PC-9 (cell line): ENCODE data around the gene TUBB4B. TPM values are rescaled to one million over a fixed set of nuclear protein-coding genes. Genes with fewer than 3 reads are reported as not detected.
A peak's percentile ranks its signal among the peaks of the same experiment; 100 is the strongest.

Experiments
- BruUV-seq: library from RNA; stranded (reverse); fragments of 400-500 nt; replicated peaks from 2 replicates; lab custom pipeline; 2021; lab: Mats Ljungman, UMichigan
- CTCF ChIA-PET: fragments of 300-600 bp; sonication (Branson Sonifier 250); formaldehyde crosslinking; loops from one replicate; lab custom pipeline; 2022; ENCODE audit warnings: antibody characterized with exemption; lab: Charles Lee
- POLR2A ChIA-PET: fragments of 300-600 bp; sonication (Branson Sonifier 250); formaldehyde crosslinking; loops from one replicate; lab custom pipeline; 2022; ENCODE audit warnings: antibody characterized with exemption; ENCODE audit not compliant: unreplicated experiment; lab: Charles Lee
- DNase-seq, 2 experiments: peaks; one replicate each; pipeline versions ENCODE4 v3.0.0 to v3.0.0-alpha.2; 2015 to 2022; ENCODE audit warnings: mixed read lengths in 1 of 2
- H2AFZ ChIP-seq: fragments of 200-600 bp; sonication (generic); 2 replicates; pipeline ENCODE4 v1.8.1; 2017; ENCODE audit warnings: antibody characterized with exemption
- H3F3A ChIP-seq: fragments of 200-600 bp; sonication (generic); 2 replicates; pipeline ENCODE4 v1.8.1; 2017; ENCODE audit warnings: antibody characterized with exemption, mild to moderate bottlenecking, low read depth; ENCODE audit not compliant: insufficient read depth
- H3K27ac ChIP-seq: fragments of 200-600 bp; sonication (generic); 2 replicates; pipeline ENCODE4 v1.6.1; 2016; ENCODE audit warnings: mixed run types
- H3K27me3 ChIP-seq: fragments of 200-600 bp; sonication (generic); 2 replicates; pipeline ENCODE4 v1.6.1; 2016; ENCODE audit warnings: low read depth, mixed run types; ENCODE audit not compliant: insufficient read depth
- H3K36me3 ChIP-seq: fragments of 200-600 bp; sonication (generic); 2 replicates; pipeline ENCODE4 v1.6.1; 2016; ENCODE audit warnings: low read depth, mixed run types
- H3K4me1 ChIP-seq: fragments of 200-600 bp; sonication (generic); replicated peaks from 2 replicates; pipeline ENCODE4 v1.6.1; 2016; ENCODE audit warnings: mixed run types; ENCODE audit not compliant: insufficient read depth
- H3K4me2 ChIP-seq: fragments of 200-600 bp; sonication (generic); 2 replicates; pipeline ENCODE4 v1.6.1; 2017; ENCODE audit warnings: mixed run types
- H3K4me3 ChIP-seq: fragments of 200-600 bp; sonication (generic); 2 replicates; pipeline ENCODE4 v1.6.1; 2016; ENCODE audit warnings: mixed run types
- H3K79me2 ChIP-seq: fragments of 200-600 bp; sonication (generic); 2 replicates; pipeline ENCODE4 v1.6.1; 2017; ENCODE audit warnings: low read depth, mixed run types
- H3K9me2 ChIP-seq: fragments of 200-600 bp; sonication (generic); 2 replicates; pipeline ENCODE4 v1.8.1; 2017; ENCODE audit warnings: mild to moderate bottlenecking; ENCODE audit not compliant: insufficient read depth
- H3K9me3 ChIP-seq: fragments of 200-600 bp; sonication (generic); 2 replicates; pipeline ENCODE4 v1.8.1; 2016; ENCODE audit warnings: low read depth; ENCODE audit not compliant: insufficient read depth
- H4K20me1 ChIP-seq: fragments of 200-600 bp; sonication (generic); 2 replicates; pipeline ENCODE4 v1.8.1; 2017; ENCODE audit not compliant: insufficient read depth
- EZH2 ChIP-seq: fragments of 200-600 bp; sonication (generic); IDR thresholded peaks from 2 replicates; pipeline ENCODE4 v1.8.0; 2017; ENCODE audit warnings: antibody characterized with exemption, low read depth
- intact Hi-C: fragments of 100-400 bp; cut with micrococcal nuclease; formaldehyde crosslinking; loops from one replicate; pipeline ENCODE4 v1.10.0; 2022; ENCODE audit not compliant: unreplicated experiment
- total RNA-seq: library from RNA; stranded (reverse); gene quantifications from 2 replicates; pipeline ENCODE4 v1.2.3, GENCODE V29; 2021
- TF ChIP-seq, protein P1 (sequence below): fragments of 200-600 bp; sonication (generic); conservative IDR thresholded peaks from 2 replicates; pipeline ENCODE4 v1.6.1; 2017; ENCODE audit warnings: mixed run types, antibody characterized with exemption, mild to moderate bottlenecking, moderate library complexity

Gene TUBB4B
- total RNA-seq, 1 experiment from 2014 or later = 494 TPM

DNA sequence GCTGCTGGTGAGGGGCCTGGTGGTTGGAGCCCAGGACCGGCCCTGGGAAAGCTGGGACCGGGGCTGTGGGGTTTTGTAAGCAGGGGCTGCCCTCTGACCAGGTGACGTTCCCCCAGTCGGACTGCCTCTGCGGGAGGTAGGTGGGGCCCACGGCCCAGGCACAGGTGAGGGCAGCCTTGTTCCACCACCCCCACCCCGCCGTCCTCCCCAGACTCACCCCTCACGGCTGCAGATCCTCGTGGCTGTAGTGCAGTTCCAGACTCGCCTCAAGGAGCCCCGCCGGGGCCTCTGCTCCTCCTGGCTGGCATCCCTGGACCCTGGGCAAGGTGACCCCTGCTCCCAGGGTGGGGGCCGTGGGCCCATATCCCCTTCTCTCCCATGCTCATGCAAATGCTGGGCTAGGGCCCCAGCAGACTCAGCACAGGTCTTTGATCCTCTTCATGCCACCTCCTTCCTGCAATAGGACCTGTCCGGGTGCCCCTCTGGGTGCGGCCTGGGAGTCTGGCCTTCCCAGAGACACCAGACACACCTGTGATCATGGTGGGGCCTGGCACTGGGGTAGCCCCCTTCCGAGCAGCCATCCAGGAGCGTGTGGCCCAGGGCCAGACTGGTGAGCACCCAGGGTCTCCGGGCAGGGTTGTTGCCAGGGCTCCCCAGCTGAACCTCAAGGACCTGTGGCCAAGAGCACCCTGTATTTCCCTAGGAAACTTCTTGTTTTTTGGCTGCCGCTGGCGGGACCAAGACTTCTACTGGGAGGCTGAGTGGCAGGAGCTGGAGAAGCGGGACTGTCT is 25.7 kb upstream of the TUBB4B start:
- Histone ChIP-seq H3K36me3 (no peaks in the 10 kb centered on the region), H4K20me1 (no peaks in the 10 kb centered on the region; the same call in 1 of the 2 replicates), H3K27ac (no peak overlapping the region), H3K9me2 (no peaks in the 10 kb centered on the region), H3K4me3 (no peak overlapping the region), H3K4me1 (peaks cover 26% of the 10 kb centered on the region), H3K4me2 (no peak overlapping the region), H3F3A (peaks cover 23% of the 10 kb centered on the region), H3K79me2 (no peaks in the 10 kb centered on the region), H2AFZ (no peak overlapping the region), H3K27me3 (no peaks in the 10 kb centered on the region), H3K9me3 (no peaks in the 10 kb centered on the region)
- DNase-seq = no peak
- CTCF ChIA-PET = no interaction called here
- intact Hi-C loops = no loop called here
- no peak for TF ChIP-seq EZH2
- no TSS peak for BruUV-seq
- POLR2A ChIA-PET = interaction anchor here (0.6 kb wide), 1 partner anchor 431 kb away, joined by 4 read pairs; no protein-coding TSS in a partner anchor

DNA sequence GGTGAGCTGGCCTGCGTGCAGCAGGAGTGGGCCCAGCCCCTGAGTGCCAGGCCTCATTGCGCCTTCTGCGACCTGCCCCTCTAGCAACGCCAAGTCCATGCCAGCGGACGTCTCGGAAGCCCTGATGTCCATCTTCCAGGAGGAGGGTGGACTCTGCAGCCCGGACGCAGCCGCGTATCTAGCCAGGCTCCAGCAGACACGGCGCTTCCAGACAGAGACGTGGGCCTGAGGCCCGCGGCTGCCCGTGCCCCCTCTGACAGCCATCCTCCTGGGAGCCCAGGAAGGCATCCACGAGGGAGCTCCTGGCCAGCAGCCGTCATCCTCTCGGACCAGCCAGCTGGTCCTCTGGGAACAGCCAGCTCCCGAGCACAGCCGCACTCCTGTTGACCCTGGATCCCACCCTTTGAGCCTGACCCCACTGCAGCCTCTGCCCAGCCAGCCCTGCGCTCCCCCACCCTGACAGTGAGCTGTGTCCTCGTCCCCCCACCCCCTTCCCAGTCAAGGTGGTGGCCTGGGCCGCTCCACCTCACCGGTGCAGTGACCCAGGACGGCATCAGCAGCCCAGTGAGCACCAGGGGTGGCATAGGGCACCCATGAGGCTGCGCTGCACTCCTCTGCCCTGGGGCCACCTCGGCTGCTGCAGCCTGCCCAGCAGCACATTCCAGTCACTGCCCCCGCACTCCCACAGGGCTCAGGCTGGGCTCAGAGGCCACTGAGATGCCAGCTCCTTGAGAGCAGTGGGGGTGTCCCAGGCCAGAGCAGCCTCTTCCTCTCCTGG is 24.7 kb upstream of the TUBB4B start:
- Histone ChIP-seq H3K27me3 (no peaks in the 10 kb centered on the region), H4K20me1 (no peaks in the 10 kb centered on the region; the same call in 1 of the 2 replicates), H3K4me1 (peaks cover 26% of the 10 kb centered on the region), H3K4me3 (no peak overlapping the region), H3K4me2 (peak overlapping the region; percentile 72), H3K27ac (no peak overlapping the region), H3F3A (peaks cover 28% of the 10 kb centered on the region), H3K9me3 (no peaks in the 10 kb centered on the region), H2AFZ (no peak overlapping the region), H3K36me3 (no peaks in the 10 kb centered on the region), H3K79me2 (no peaks in the 10 kb centered on the region), H3K9me2 (no peaks in the 10 kb centered on the region)
- no peak for DNase-seq
- intact Hi-C loops = loop anchor here (2.0 kb wide), 1 partner anchor 16 kb away; the partner anchor contains the start of gene TPRN
- no TSS peak for BruUV-seq
- no peak for TF ChIP-seq EZH2
- TF ChIP-seq, protein P1, sequence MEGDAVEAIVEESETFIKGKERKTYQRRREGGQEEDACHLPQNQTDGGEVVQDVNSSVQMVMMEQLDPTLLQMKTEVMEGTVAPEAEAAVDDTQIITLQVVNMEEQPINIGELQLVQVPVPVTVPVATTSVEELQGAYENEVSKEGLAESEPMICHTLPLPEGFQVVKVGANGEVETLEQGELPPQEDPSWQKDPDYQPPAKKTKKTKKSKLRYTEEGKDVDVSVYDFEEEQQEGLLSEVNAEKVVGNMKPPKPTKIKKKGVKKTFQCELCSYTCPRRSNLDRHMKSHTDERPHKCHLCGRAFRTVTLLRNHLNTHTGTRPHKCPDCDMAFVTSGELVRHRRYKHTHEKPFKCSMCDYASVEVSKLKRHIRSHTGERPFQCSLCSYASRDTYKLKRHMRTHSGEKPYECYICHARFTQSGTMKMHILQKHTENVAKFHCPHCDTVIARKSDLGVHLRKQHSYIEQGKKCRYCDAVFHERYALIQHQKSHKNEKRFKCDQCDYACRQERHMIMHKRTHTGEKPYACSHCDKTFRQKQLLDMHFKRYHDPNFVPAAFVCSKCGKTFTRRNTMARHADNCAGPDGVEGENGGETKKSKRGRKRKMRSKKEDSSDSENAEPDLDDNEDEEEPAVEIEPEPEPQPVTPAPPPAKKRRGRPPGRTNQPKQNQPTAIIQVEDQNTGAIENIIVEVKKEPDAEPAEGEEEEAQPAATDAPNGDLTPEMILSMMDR = no peak
- ChIA-PET CTCF (interaction anchor here (0.6 to 1.0 kb wide), 3 partner anchors 20 to 94 kb away, joined by 3 read pairs; no protein-coding TSS in a partner anchor), POLR2A (interaction anchor here (0.6 kb wide), 4 partner anchors 15 to 432 kb away, joined by 3 to 5 read pairs (median 4); no protein-coding TSS in a partner anchor)

DNA sequence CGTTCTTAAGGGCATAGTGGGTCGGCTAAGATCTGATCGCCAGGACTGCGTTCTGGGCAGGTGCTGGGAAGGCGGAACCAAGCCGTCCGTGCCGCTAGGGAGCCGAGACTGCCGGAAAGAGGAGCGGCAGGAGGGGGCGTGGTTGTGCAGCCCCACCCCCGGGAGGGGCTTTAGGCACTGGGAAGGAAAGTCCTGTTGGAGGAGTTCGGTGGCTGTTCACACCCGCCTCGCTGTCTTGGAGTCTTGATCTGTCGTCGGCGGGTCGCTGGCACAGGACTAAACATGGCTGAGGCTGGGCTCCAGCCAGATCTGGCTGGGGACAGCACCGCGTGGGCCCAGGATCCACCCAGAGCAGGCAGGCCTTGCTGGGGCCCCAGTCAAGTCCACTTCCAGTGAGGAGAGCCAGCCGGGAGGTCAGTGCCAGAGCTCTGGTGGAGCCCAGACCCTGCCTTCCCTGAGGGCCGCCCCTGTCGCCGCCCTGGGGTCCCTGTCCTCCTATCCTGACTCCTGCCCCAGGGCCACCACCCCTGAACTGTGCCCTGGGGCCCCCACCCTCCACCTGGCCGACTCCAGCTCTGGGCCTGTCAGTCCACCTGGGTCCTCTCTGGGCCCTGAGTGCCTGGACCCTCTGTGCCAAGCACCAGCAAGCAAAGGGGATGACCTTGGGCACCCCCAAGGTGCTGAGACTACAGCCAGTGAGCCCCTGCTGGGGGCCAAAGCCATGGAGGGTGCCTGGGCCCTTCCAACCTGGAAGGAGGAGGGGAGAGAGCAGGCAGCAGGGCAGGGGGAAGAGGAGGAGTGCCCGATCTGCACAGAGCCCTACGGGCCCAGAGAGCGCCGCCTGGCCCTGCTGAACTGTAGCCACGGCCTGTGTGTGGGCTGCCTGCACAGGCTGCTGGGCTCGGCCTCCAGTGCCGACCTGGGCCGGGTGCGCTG is 23.5 kb upstream of the TUBB4B start:
- Histone ChIP-seq H3K9me3 (no peaks in the 10 kb centered on the region), H3K36me3 (no peaks in the 10 kb centered on the region), H3K79me2 (no peaks in the 10 kb centered on the region), H3K4me1 (peaks cover 26% of the 10 kb centered on the region), H4K20me1 (no peaks in the 10 kb centered on the region; the same call in 1 of the 2 replicates), H3K4me3 (peak overlapping the region; percentile 26; the same call in 1 of the 2 replicates), H3K27ac (no peak overlapping the region), H3K4me2 (peak overlapping the region; percentile 72), H3K27me3 (no peaks in the 10 kb centered on the region), H3K9me2 (no peaks in the 10 kb centered on the region), H3F3A (peaks cover 28% of the 10 kb centered on the region), H2AFZ (no peak overlapping the region)
- intact Hi-C loops = loop anchor here (1.0 to 2.0 kb wide), 2 partner anchors 17 to 28 kb away; partner anchors contain the start of gene TPRN
- DNase-seq = peak; percentile 72 to 97
- TF ChIP-seq, protein P1 = no peak
- TF ChIP-seq EZH2 = no peak
- POLR2A ChIA-PET = interaction anchor here (0.5 to 0.7 kb wide), 3 partner anchors 17 to 319 kb away, joined by 3 to 6 read pairs (median 4); no protein-coding TSS in a partner anchor
- TSS peak; percentile 59 for BruUV-seq
- CTCF ChIA-PET = interaction anchor here (0.6 kb wide), 2 partner anchors 170 to 344 kb away, joined by 3 to 11 read pairs; no protein-coding TSS in a partner anchor
